KOPT-K1 (cell line): ENCODE measurements around the gene ADIG.
"Not testable (repeated sequence)": the region's sequence is repeated elsewhere in the genome, so short reads cannot be mapped to it uniquely, and the experiment has no call there.

Experiments used
- H3K27ac ChIP-seq: fragments of 200-600 bp; sonication (generic); 2 replicates; pipeline ENCODE4 v1.5.1; 2016; ENCODE audit warnings: antibody characterized with exemption, mild to moderate bottlenecking, low read depth, low read length; ENCODE audit not compliant: poor library complexity, severe bottlenecking
- H3K36me3 ChIP-seq: fragments of 200-600 bp; sonication (generic); 2 replicates; pipeline ENCODE4 v1.5.1; 2017; ENCODE audit warnings: antibody characterized with exemption, mild to moderate bottlenecking, low read length, moderate library complexity; ENCODE audit not compliant: insufficient read depth
- H3K9me3 ChIP-seq: fragments of 200-600 bp; sonication (generic); 2 replicates; pipeline ENCODE4 v1.5.1; 2017; ENCODE audit warnings: antibody characterized with exemption, low read length, mild to moderate bottlenecking; ENCODE audit not compliant: insufficient read depth, poor library complexity, severe bottlenecking

Gene ADIG

GRCh38 chr20:38586181-38586525 lies 5.2 kb downstream of the ADIG start:
- no peak overlapping the region for H3K27ac ChIP-seq
- no peaks in the 10 kb centered on the region for H3K36me3 ChIP-seq
- H3K9me3 ChIP-seq = no peaks in the 10 kb centered on the region

DNA sequence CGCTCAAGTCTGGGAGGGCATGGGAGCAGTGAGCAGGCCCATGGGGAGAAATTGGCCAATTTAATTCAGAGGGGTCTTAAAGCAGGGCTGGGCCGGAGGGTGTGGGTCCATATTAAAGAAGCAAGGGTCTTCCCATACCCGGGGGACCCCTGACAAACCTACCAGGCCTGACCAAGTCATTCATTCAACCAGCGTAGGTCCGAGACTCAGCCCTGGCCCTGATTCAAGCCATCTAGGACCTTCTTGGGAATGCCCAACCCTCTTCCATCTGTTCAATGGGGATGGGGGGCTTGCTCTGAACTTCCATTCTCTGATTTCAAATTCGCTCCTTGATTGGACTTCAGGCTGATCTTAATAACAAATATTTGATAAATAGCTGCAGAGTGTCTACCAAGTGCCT lies 7.3 kb downstream of the ADIG start:
- Histone ChIP-seq H3K9me3 (no peaks in the 10 kb centered on the region), H3K36me3 (no peaks in the 10 kb centered on the region), H3K27ac (no peak overlapping the region)

GRCh38 chr20:38589351-38589750 lies 8.4 kb downstream of the ADIG start:
- no peaks in the 10 kb centered on the region for H3K9me3 ChIP-seq
- H3K27ac ChIP-seq = no peak overlapping the region
- H3K36me3 ChIP-seq = no peaks in the 10 kb centered on the region

DNA sequence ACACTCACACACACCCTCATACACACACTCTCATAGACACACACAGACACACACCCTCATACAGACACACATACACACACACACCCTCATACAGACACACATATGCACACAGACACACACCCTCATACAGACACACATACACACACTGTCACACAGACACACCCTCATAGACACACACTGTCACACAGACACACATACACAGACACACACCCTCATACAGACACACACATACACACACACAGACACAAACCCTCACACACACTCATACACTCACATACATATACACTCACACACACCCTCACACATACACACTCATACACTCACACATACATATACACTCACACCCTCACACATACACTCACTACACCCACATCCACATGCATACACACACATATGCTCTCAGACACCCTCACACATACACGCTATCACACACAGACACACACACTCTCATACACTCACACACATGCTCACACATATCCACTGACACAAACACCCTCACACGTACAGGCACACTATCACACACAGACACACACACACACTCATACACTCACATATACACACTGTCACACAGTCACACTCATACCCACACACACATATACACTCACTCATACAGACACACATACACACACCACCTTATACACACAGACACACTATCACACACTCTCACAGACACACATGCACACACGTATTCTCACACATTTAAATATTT lies 9.1 kb downstream of the ADIG start:
- Histone ChIP-seq H3K36me3 (no peaks in the 10 kb centered on the region), H3K27ac (no peak overlapping the region), H3K9me3 (no peaks in the 10 kb centered on the region)

GRCh38 chr20:38590676-38591473 lies 9.9 kb downstream of the ADIG start:
- Histone ChIP-seq H3K27ac (no peak overlapping the region), H3K9me3 (no peaks in the 10 kb centered on the region), H3K36me3 (no peaks in the 10 kb centered on the region)

GRCh38 chr20:38591474-38592410 lies 10.7 kb downstream of the ADIG start:
- Histone ChIP-seq H3K27ac (no peak overlapping the region), H3K36me3 (no peaks in the 10 kb centered on the region), H3K9me3 (no peaks in the 10 kb centered on the region)

DNA sequence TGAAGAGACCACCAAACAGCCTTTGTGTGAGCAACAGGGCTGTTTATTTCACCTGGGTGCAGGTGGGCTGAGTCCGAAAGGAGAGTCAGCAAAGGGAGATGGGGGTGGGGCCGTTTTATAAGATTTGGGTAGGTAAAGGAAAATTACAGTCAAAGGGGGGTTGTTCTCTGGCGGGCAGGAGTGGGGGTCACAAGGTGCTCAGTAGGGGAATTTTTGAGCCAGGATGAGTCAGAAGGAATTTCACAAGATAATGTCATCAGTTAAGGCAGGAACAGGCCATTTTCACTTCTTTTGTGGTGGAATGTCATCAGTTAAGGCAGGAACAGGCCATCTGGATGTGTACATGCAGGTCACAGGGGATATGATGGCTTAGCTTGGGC lies 11.4 kb downstream of the ADIG start:
- H3K27ac ChIP-seq, H3K36me3 ChIP-seq, H3K9me3 ChIP-seq: not testable (repeated sequence)

GRCh38 chr20:38594281-38594680 lies 13.3 kb downstream of the ADIG start:
- H3K9me3 ChIP-seq, H3K36me3 ChIP-seq, H3K27ac ChIP-seq: not testable (repeated sequence)

GRCh38 chr20:38595886-38596285 lies 14.9 kb downstream of the ADIG start:
- H3K9me3 ChIP-seq, H3K36me3 ChIP-seq, H3K27ac ChIP-seq: not testable (repeated sequence)

DNA sequence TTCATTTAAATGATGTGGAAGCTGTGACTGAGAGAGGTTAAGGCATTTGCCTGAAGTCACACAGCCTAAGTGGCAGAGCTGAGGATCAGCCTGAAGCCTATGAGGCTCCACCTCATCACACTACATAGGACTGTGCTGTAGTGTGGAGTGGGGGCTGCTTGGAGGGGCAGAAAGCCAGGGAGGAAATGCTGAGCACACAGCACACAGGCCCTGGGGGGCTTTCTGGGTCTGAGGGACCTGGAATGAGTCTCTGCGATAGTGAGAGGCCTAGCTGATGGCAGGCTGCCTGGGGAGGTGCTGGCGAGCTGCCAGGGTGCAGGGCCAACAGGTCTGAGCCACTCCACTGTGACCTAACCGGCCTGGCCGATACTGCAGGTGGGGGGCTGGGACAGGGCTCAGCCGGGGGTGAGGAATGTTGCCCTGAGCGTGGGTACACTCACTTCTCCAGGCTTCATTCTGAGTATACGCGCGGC lies 18.4 kb downstream of the ADIG start:
- Histone ChIP-seq H3K36me3 (no peaks in the 10 kb centered on the region), H3K9me3 (no peaks in the 10 kb centered on the region), H3K27ac (no peak overlapping the region)

- H3K9me3 ChIP-seq = no peaks in the 10 kb centered on the region
- H3K36me3 ChIP-seq = no peaks in the 10 kb centered on the region
- no peak overlapping the region for H3K27ac ChIP-seq
Measured at GRCh38 chr20:38600057-38600456, 19.1 kb downstream of the ADIG start.

GRCh38 chr20:38601216-38602184 lies 20.5 kb downstream of the ADIG start, which contains the start of gene ARHGAP40:
Gene ARHGAP40, plus strand, starts transcription at chr20:38601809.
- H3K36me3 ChIP-seq = no peaks in the 10 kb centered on the region
- no peaks in the 10 kb centered on the region for H3K9me3 ChIP-seq
- no peak within 1 kb of the TSS for H3K27ac ChIP-seq

DNA sequence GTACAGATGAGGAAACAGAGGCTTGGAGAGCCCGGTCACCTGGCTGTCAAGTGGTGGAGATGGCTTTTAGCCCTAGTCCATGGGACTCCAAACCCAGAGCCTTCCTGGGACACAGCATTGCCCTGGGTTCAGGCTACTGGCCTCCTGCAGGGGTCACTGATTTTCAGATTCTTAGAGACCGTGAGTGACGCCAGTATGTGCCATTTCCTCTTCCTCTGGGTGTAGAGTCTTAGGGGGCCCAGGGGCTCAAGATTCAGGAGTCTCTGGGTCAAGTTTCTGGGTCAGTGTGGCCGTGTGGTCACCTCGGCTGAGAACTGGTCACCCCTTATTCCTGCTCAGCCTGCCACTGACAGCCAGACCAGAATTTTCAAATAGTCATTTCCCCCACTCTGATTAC lies 21.2 kb downstream of the ADIG start:
- Histone ChIP-seq H3K36me3 (no peaks in the 10 kb centered on the region), H3K27ac (no peak overlapping the region), H3K9me3 (no peaks in the 10 kb centered on the region)

DNA sequence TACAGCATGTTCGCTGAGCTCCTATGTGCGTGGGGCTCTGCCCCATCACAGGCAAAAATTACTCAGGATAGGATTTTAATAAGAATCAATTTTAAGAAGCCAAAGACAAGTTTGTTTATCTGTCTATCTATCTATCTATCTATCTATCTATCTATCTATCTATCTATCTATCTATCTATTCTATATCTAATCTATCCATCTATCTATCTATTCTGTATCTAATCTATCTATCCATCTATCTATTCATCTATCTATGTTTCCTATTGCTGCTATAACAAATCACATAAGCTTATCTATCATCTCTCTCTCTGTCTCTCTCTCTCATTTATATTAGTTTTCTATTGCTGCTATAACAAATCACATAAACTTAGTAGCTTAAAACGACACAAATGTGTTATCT lies 22.3 kb downstream of the ADIG start:
- Histone ChIP-seq H3K27ac (no peak overlapping the region), H3K9me3 (no peaks in the 10 kb centered on the region), H3K36me3 (no peaks in the 10 kb centered on the region)
